Measurements from ENCODE around the gene ZBTB16.

Gene ZBTB16

GRCh38 chr11:114257621-114258558, 198.4 kb downstream of the ZBTB16 start:
- Histone ChIP-seq H3K9ac (ENCODE audit: insufficient read length) (no peak overlapping the region), H3K36me3 (ENCODE audit: insufficient read depth, low read length) (no peaks in the 10 kb centered on the region), H3K4me3 (no peak overlapping the region), H3K27ac (no peak overlapping the region), H3K9me3 (ENCODE audit: low read depth, low read length) (no peaks in the 10 kb centered on the region)
- TF ChIP-seq FOXP2 (optimal IDR thresholded peaks at IDR 0.05; ENCODE audit: control extremely low read depth, extremely low read length, insufficient read depth) (no peak), EZH2 (IDR thresholded peaks at IDR 0.05) (no peak), POLR2AphosphoS5 (IDR thresholded peaks at IDR 0.05; ENCODE audit: borderline replicate concordance, low read depth, low read length) (no peak)
- no peak for DNase-seq (ENCODE audit: low read depth, low spot score)

GRCh38 chr11:114258696-114259095, 199.2 kb downstream of the ZBTB16 start:
- Histone ChIP-seq H3K27ac (no peak overlapping the region), H3K4me3 (no peak overlapping the region), H3K9ac (ENCODE audit: insufficient read length) (no peak overlapping the region), H3K9me3 (ENCODE audit: low read depth, low read length) (no peaks in the 10 kb centered on the region), H3K36me3 (ENCODE audit: insufficient read depth, low read length) (no peaks in the 10 kb centered on the region)
- DNase-seq (ENCODE audit: low read depth, low spot score), result no peak
- no peak for TF ChIP-seq FOXP2 (optimal IDR thresholded peaks at IDR 0.05; ENCODE audit: control extremely low read depth, extremely low read length, insufficient read depth)
- no peak for TF ChIP-seq EZH2 (IDR thresholded peaks at IDR 0.05)
- no peak for TF ChIP-seq POLR2AphosphoS5 (IDR thresholded peaks at IDR 0.05; ENCODE audit: borderline replicate concordance, low read depth, low read length)

GRCh38 chr11:114259124-114259526, 199.6 kb downstream of the ZBTB16 start:
- DNase-seq (ENCODE audit: low read depth, low spot score), result no peak
- TF ChIP-seq EZH2 (IDR thresholded peaks at IDR 0.05) (no peak), FOXP2 (optimal IDR thresholded peaks at IDR 0.05; ENCODE audit: control extremely low read depth, extremely low read length, insufficient read depth) (no peak), POLR2AphosphoS5 (IDR thresholded peaks at IDR 0.05; ENCODE audit: borderline replicate concordance, low read depth, low read length) (no peak)
- H3K36me3 ChIP-seq (ENCODE audit: insufficient read depth, low read length), result no peaks in the 10 kb centered on the region
- no peak overlapping the region for H3K4me3 ChIP-seq
- no peaks in the 10 kb centered on the region for H3K9me3 ChIP-seq (ENCODE audit: low read depth, low read length)
- H3K9ac ChIP-seq (ENCODE audit: insufficient read length), result no peak overlapping the region
- H3K27ac ChIP-seq, result no peak overlapping the region

- no peak for DNase-seq (ENCODE audit: low read depth, low spot score)
- TF ChIP-seq FOXP2 (optimal IDR thresholded peaks at IDR 0.05; ENCODE audit: control extremely low read depth, extremely low read length, insufficient read depth), result no peak
- TF ChIP-seq EZH2 (IDR thresholded peaks at IDR 0.05), result no peak
- TF ChIP-seq POLR2AphosphoS5 (IDR thresholded peaks at IDR 0.05; ENCODE audit: borderline replicate concordance, low read depth, low read length), result no peak
- no peaks in the 10 kb centered on the region for H3K9me3 ChIP-seq (ENCODE audit: low read depth, low read length)
- H3K27ac ChIP-seq, result no peak overlapping the region
- H3K4me3 ChIP-seq, result no peak overlapping the region
- no peak overlapping the region for H3K9ac ChIP-seq (ENCODE audit: insufficient read length)
- no peaks in the 10 kb centered on the region for H3K36me3 ChIP-seq (ENCODE audit: insufficient read depth, low read length)
Measured at GRCh38 chr11:114259551-114259983, 200.1 kb downstream of the ZBTB16 start.

GRCh38 chr11:114260077-114260476, 200.6 kb downstream of the ZBTB16 start:
- H3K36me3 ChIP-seq (ENCODE audit: insufficient read depth, low read length), result no peaks in the 10 kb centered on the region
- H3K9ac ChIP-seq (ENCODE audit: insufficient read length), result no peak overlapping the region
- TF ChIP-seq POLR2AphosphoS5 (IDR thresholded peaks at IDR 0.05; ENCODE audit: borderline replicate concordance, low read depth, low read length) (no peak), FOXP2 (optimal IDR thresholded peaks at IDR 0.05; ENCODE audit: control extremely low read depth, extremely low read length, insufficient read depth) (no peak)
- H3K4me3 ChIP-seq, result no peak overlapping the region
- no peak for DNase-seq (ENCODE audit: low read depth, low spot score)
- H3K9me3 ChIP-seq (ENCODE audit: low read depth, low read length), result no peaks in the 10 kb centered on the region
- H3K27ac ChIP-seq, result no peak overlapping the region

- H3K36me3 ChIP-seq (ENCODE audit: insufficient read depth, low read length), result no peaks in the 10 kb centered on the region
- TF ChIP-seq FOXP2 (optimal IDR thresholded peaks at IDR 0.05; ENCODE audit: control extremely low read depth, extremely low read length, insufficient read depth), result no peak
- TF ChIP-seq POLR2AphosphoS5 (IDR thresholded peaks at IDR 0.05; ENCODE audit: borderline replicate concordance, low read depth, low read length), result no peak
- TF ChIP-seq EZH2 (IDR thresholded peaks at IDR 0.05), result no peak
- no peak overlapping the region for H3K9ac ChIP-seq (ENCODE audit: insufficient read length)
- DNase-seq (ENCODE audit: low read depth, low spot score), result no peak
- no peaks in the 10 kb centered on the region for H3K9me3 ChIP-seq (ENCODE audit: low read depth, low read length)
- no peak overlapping the region for H3K4me3 ChIP-seq
- H3K27ac ChIP-seq, result no peak overlapping the region
Measured at GRCh38 chr11:114260483-114260882, 201.0 kb downstream of the ZBTB16 start.

GRCh38 chr11:114261791-114262190, 202.3 kb downstream of the ZBTB16 start:
- no peak for DNase-seq (ENCODE audit: low read depth, low spot score)
- Histone ChIP-seq H3K36me3 (ENCODE audit: insufficient read depth, low read length) (no peaks in the 10 kb centered on the region), H3K9ac (ENCODE audit: insufficient read length) (no peak overlapping the region), H3K9me3 (ENCODE audit: low read depth, low read length) (no peaks in the 10 kb centered on the region), H3K4me3 (no peak overlapping the region), H3K27ac (no peak overlapping the region)
- TF ChIP-seq EZH2 (IDR thresholded peaks at IDR 0.05) (no peak), FOXP2 (optimal IDR thresholded peaks at IDR 0.05; ENCODE audit: control extremely low read depth, extremely low read length, insufficient read depth) (no peak), POLR2AphosphoS5 (IDR thresholded peaks at IDR 0.05; ENCODE audit: borderline replicate concordance, low read depth, low read length) (no peak)

GRCh38 chr11:114262681-114263512, 203.4 kb downstream of the ZBTB16 start:
- Histone ChIP-seq H3K9ac (ENCODE audit: insufficient read length) (no peak overlapping the region), H3K4me3 (no peak overlapping the region), H3K27ac (no peak overlapping the region), H3K36me3 (ENCODE audit: insufficient read depth, low read length) (no peaks in the 10 kb centered on the region), H3K9me3 (ENCODE audit: low read depth, low read length) (no peaks in the 10 kb centered on the region)
- TF ChIP-seq EZH2 (IDR thresholded peaks at IDR 0.05), result no peak
- no peak for DNase-seq (ENCODE audit: low read depth, low spot score)
